ENCODE results near the gene CRYGD. TPM values are rescaled to one million over a fixed set of nuclear protein-coding genes. Genes with fewer than 3 reads are reported as not detected.
"Not testable (repeated sequence)": the region's sequence is repeated elsewhere in the genome, so short reads cannot be mapped to it uniquely, and the experiment has no call there.

The CRYGD gene
- total RNA-seq, 1 experiment from 2014 or later, result not detected

GRCh38 chr2:208135794-208136715 lies 11.7 kb upstream of the CRYGD start:
- in situ Hi-C loops (cut with HindIII; ENCODE audit: low pct_unique_long_range_greater_than_20kb, low sequenced_read_pairs), result no loop called here
- DNase-seq (ENCODE audit: low read depth, low spot score), result no peak

- in situ Hi-C loops (cut with HindIII; ENCODE audit: low pct_unique_long_range_greater_than_20kb, low sequenced_read_pairs), result no loop called here
- DNase-seq (ENCODE audit: low read depth, low spot score), result peak; percentile 98
Observed at GRCh38 chr2:208134928-208135586, 10.7 kb upstream of the CRYGD start.

GRCh38 chr2:208130712-208131110 lies 6.4 kb upstream of the CRYGD start:
- in situ Hi-C loops (cut with HindIII; ENCODE audit: low pct_unique_long_range_greater_than_20kb, low sequenced_read_pairs), result no loop called here
- no peak for DNase-seq (ENCODE audit: low read depth, low spot score)

- in situ Hi-C loops (cut with HindIII; ENCODE audit: low pct_unique_long_range_greater_than_20kb, low sequenced_read_pairs), result no loop called here
- no peak for DNase-seq (ENCODE audit: low read depth, low spot score)
Observed at GRCh38 chr2:208129744-208130711, 5.7 kb upstream of the CRYGD start, which contains the start of gene CRYGC. CRYGC (minus strand) TSS chr2:208129828; CDS start chr2:208129792, 36 bp downstream.

GRCh38 chr2:208128136-208128535 lies 3.8 kb upstream of the CRYGD start:
- DNase-seq (ENCODE audit: low read depth, low spot score), result no peak
- in situ Hi-C loops (cut with HindIII; ENCODE audit: low pct_unique_long_range_greater_than_20kb, low sequenced_read_pairs), result no loop called here

- in situ Hi-C loops (cut with HindIII; ENCODE audit: low pct_unique_long_range_greater_than_20kb, low sequenced_read_pairs), result no loop called here
- no peak for DNase-seq (ENCODE audit: low read depth, low spot score)
Observed at GRCh38 chr2:208127090-208127489, 2.8 kb upstream of the CRYGD start.

- in situ Hi-C loops (cut with HindIII; ENCODE audit: low pct_unique_long_range_greater_than_20kb, low sequenced_read_pairs), result no loop called here
- no peak for DNase-seq (ENCODE audit: low read depth, low spot score)
Observed at GRCh38 chr2:208125251-208125650, 927 bp upstream of the CRYGD start.

- DNase-seq (ENCODE audit: low read depth, low spot score), result no peak
- in situ Hi-C loops (cut with HindIII; ENCODE audit: low pct_unique_long_range_greater_than_20kb, low sequenced_read_pairs), result no loop called here
Observed at GRCh38 chr2:208122248-208122647, 2.1 kb downstream of the CRYGD start.

- no peak for DNase-seq (ENCODE audit: low read depth, low spot score)
- in situ Hi-C loops (cut with HindIII; ENCODE audit: low pct_unique_long_range_greater_than_20kb, low sequenced_read_pairs), result no loop called here
Observed at GRCh38 chr2:208118918-208119317, 5.4 kb downstream of the CRYGD start.

GRCh38 chr2:208117390-208117789 lies 6.9 kb downstream of the CRYGD start:
- DNase-seq (ENCODE audit: low read depth, low spot score); in situ Hi-C loops (cut with HindIII; ENCODE audit: low pct_unique_long_range_greater_than_20kb, low sequenced_read_pairs): not testable (repeated sequence)

GRCh38 chr2:208112969-208113368 lies 11.4 kb downstream of the CRYGD start:
- in situ Hi-C loops (cut with HindIII; ENCODE audit: low pct_unique_long_range_greater_than_20kb, low sequenced_read_pairs), result no loop called here

GRCh38 chr2:208112273-208112745 lies 12.0 kb downstream of the CRYGD start:
- in situ Hi-C loops (cut with HindIII; ENCODE audit: low pct_unique_long_range_greater_than_20kb, low sequenced_read_pairs); DNase-seq (ENCODE audit: low read depth, low spot score): not testable (repeated sequence)

More at GRCh38 chr2:208112969-208113368, 11.4 kb downstream of the CRYGD start:
- no peak for DNase-seq (ENCODE audit: low read depth, low spot score)

- peak; percentile 61 for DNase-seq (ENCODE audit: low read depth, low spot score)
- in situ Hi-C loops (cut with HindIII; ENCODE audit: low pct_unique_long_range_greater_than_20kb, low sequenced_read_pairs), result no loop called here
Observed at GRCh38 chr2:208103616-208104015, 20.7 kb downstream of the CRYGD start.

GRCh38 chr2:208101716-208102631 lies 22.4 kb downstream of the CRYGD start:
- peak; percentile 76 for DNase-seq (ENCODE audit: low read depth, low spot score)
- in situ Hi-C loops (cut with HindIII; ENCODE audit: low pct_unique_long_range_greater_than_20kb, low sequenced_read_pairs), result no loop called here

GRCh38 chr2:208099682-208100470 lies 24.4 kb downstream of the CRYGD start:
- in situ Hi-C loops (cut with HindIII; ENCODE audit: low pct_unique_long_range_greater_than_20kb, low sequenced_read_pairs), result no loop called here

GRCh38 chr2:208098701-208099100 lies 25.6 kb downstream of the CRYGD start:
- in situ Hi-C loops (cut with HindIII; ENCODE audit: low pct_unique_long_range_greater_than_20kb, low sequenced_read_pairs); DNase-seq (ENCODE audit: low read depth, low spot score): not testable (repeated sequence)

More at GRCh38 chr2:208099682-208100470, 24.4 kb downstream of the CRYGD start:
- DNase-seq (ENCODE audit: low read depth, low spot score), result no peak

Data from SK-MEL-5 (cell line).